Measurements from ENCODE around the gene NGDN. TPM values are rescaled to one million over a fixed set of nuclear protein-coding genes. Genes with fewer than 3 reads are reported as not detected.

The NGDN gene
- total and polyA plus RNA-seq, 2 of the 8 experiments (the other 6 are each of a cell fraction or from before 2014, with no cell fraction given), result 39.8 to 48.8 TPM

- H3K4me1 ChIP-seq (replicated peaks in 1 of 4; ENCODE audit: control insufficient read depth in 3 of 4, insufficient read depth in 4 of 4, low read length in 3 of 4), result peaks cover 0 to 3% (median 0%) of the 10 kb centered on the region in 4 experiments; a peak in 1 of 7 replicates
- no peaks in the 10 kb centered on the region for H3K23me2 ChIP-seq (ENCODE audit: low read depth, low read length)
- no peak overlapping the region for H3K23ac ChIP-seq (ENCODE audit: insufficient read length)
- peak overlapping the region; percentile 89 to 97 (median 96) for H3K4me3 ChIP-seq (ENCODE audit: extremely low read depth in 1 of 4, insufficient read depth in 2 of 4, low read depth in 3 of 4, low read length in 4 of 4)
- 11% methylated on average over 11 of the region's 11 CpGs; no CpG with 5 or more reads in 1 of the 2 experiments for WGBS, 2 experiments (ENCODE audit: extremely low coverage in 1 of 2, insufficient coverage in 1 of 2, insufficient read length in 1 of 2, insufficient replicate concordance in 2 of 2, low coverage in 1 of 2, low lambda C conversion rate in 2 of 2, missing lambda C conversion rate in 1 of 2)
- H3K79me2 ChIP-seq (ENCODE audit: control insufficient read depth in 1 of 2, insufficient read depth in 2 of 2, low read length in 2 of 2), result peaks cover 0 to 16% of the 10 kb centered on the region in 2 experiments; a peak in 3 of 4 replicates
- no peak for TF ChIP-seq ATF3 (IDR thresholded peaks at IDR 0.05; ENCODE audit: insufficient read depth, low read depth, low read length)
- peak in 1 of 2 experiments; percentile 6; a peak in 1 of 4 replicates for TF ChIP-seq HDAC2 (IDR thresholded peaks at IDR 0.05; ENCODE audit: borderline replicate concordance in 1 of 2, low read depth in 2 of 2, low read length in 2 of 2)
- TF ChIP-seq SIN3A (conservative IDR thresholded peaks at IDR 0.05 in 1 of 2, IDR thresholded peaks at IDR 0.05 in 1 of 2; ENCODE audit: low read depth in 1 of 2, low read length in 2 of 2), result 0 out of 4 replicates have a peak, but pooled peaks of 1 of the 2 experiments have one; percentile 8
- no peak for TF ChIP-seq POLR2A (IDR thresholded peaks at IDR 0.05; ENCODE audit: control extremely low read depth in 1 of 2, low read depth in 2 of 2, low read length in 2 of 2)
- no peak for TF ChIP-seq MAFK (IDR thresholded peaks at IDR 0.05; ENCODE audit: low read depth, low read length)
- no peak for TF ChIP-seq SAP30 (IDR thresholded peaks at IDR 0.05; ENCODE audit: insufficient read depth, insufficient replicate concordance, low read length)
- no peak for TF ChIP-seq KDM1A (IDR thresholded peaks at IDR 0.05; ENCODE audit: borderline replicate concordance, low read length)
- no peak for TF ChIP-seq SIRT6 (IDR thresholded peaks at IDR 0.05; ENCODE audit: low read length)
- TF ChIP-seq KDM5A (IDR thresholded peaks at IDR 0.05; ENCODE audit: low read length), result peak; percentile 96; the same call in 1 of the 2 replicates
- DNase-seq (ENCODE audit: low read depth in 1 of 2, low spot score in 2 of 2) (no peak), FAIRE-seq (no peak)
- H3K56ac ChIP-seq (replicated peaks; ENCODE audit: insufficient read length, low read depth, low read length), result peak overlapping the region; percentile 43
- H3K27me3 ChIP-seq (replicated peaks in 1 of 4; ENCODE audit: control insufficient read depth in 3 of 4, extremely low read depth in 1 of 4, insufficient read depth in 3 of 4, low read length in 3 of 4), result no peaks in the 10 kb centered on the region
- H3K4me2 ChIP-seq (ENCODE audit: insufficient read depth in 1 of 2, low read depth in 2 of 2, low read length in 2 of 2), result peak overlapping the region; percentile 35 to 72
- H3K79me1 ChIP-seq (ENCODE audit: low read depth, low read length), result no peaks in the 10 kb centered on the region
- H3K18ac ChIP-seq (ENCODE audit: extremely low read depth, low read length), result no peak overlapping the region
- no peak overlapping the region for H2BK15ac ChIP-seq (ENCODE audit: low read length)
- H4K20me1 ChIP-seq (replicated peaks in 1 of 2; ENCODE audit: control insufficient read depth in 1 of 2, insufficient read depth in 2 of 2, low read length in 2 of 2), result no peaks in the 10 kb centered on the region
- no peak overlapping the region for H2BK120ac ChIP-seq (replicated peaks; ENCODE audit: low read depth, low read length)
- no peak overlapping the region for H2AK5ac ChIP-seq (ENCODE audit: low read depth, low read length)
- H3K14ac ChIP-seq (ENCODE audit: insufficient read length), result no peak overlapping the region
- POLR2A ChIA-PET (ENCODE audit: partially characterized antibody), result interaction anchor here (0.8 to 22.8 kb wide), 3 partner anchors 13 to 82 kb away, joined by 3 to 944 read pairs (median 3); partner anchors contain the start of genes AP1G2, THTPA and ZFHX2
- peak overlapping the region; percentile 99; the same call in 1 of the 2 replicates for H4K8ac ChIP-seq (ENCODE audit: extremely low read depth, insufficient read depth, low read length)
- peak overlapping the region; percentile 79 for H3K27ac ChIP-seq (ENCODE audit: low read depth, low read length)
- no peak overlapping the region for H3K4ac ChIP-seq (replicated peaks; ENCODE audit: insufficient read length, low read depth, low read length)
- H4K91ac ChIP-seq (replicated peaks; ENCODE audit: insufficient read length, low read length), result no peak overlapping the region
- H2BK12ac ChIP-seq (ENCODE audit: low read depth, low read length), result no peak overlapping the region
- H3K9me3 ChIP-seq (ENCODE audit: insufficient read depth in 2 of 2, low read depth in 1 of 2, low read length in 1 of 2), result no peaks in the 10 kb centered on the region
- H3K9ac ChIP-seq (replicated peaks in 1 of 4; ENCODE audit: extremely low read depth in 1 of 4, low read depth in 3 of 4, low read length in 3 of 4), result peak overlapping the region; percentile 73 to 92 (median 88)
- CTCF ChIA-PET (ENCODE audit: partially characterized antibody), result interaction anchor here (0.7 to 26.8 kb wide), 5 partner anchors 11 to 110 kb away, joined by 3 to 2092 read pairs (median 3); partner anchors contain the start of genes AP1G2, MYH7, THTPA and ZFHX2
- peak overlapping the region; percentile 71; the same call in 1 of the 2 replicates for H2AFZ ChIP-seq (ENCODE audit: low read length)
- H4K5ac ChIP-seq (ENCODE audit: insufficient read length, low read depth, low read length), result peak overlapping the region; percentile 72
- peaks cover 2 to 25% (median 17%) of the 10 kb centered on the region in 4 experiments; a peak in 6 of 8 replicates for H3K36me3 ChIP-seq (ENCODE audit: control insufficient read depth in 2 of 4, insufficient read depth in 4 of 4, low read length in 3 of 4)
- peak overlapping the region; percentile 75; the same call in 1 of the 2 replicates for H2BK5ac ChIP-seq (ENCODE audit: low read depth, low read length)
- H2BK20ac ChIP-seq (ENCODE audit: low read length), result no peak overlapping the region
These were observed 452 bp downstream of the NGDN start for GRCh38 chr14:23469906-23470403.
